GM12874 (cell line): ENCODE measurements around the gene ARL5C.

ENCODE experiments used
- TF ChIP-seq, protein P1 (sequence below): IDR thresholded peaks from 2 replicates; pipeline ENCODE4 v1.5.1; 2011; ENCODE audit warnings: low read depth, mild to moderate bottlenecking, control low read depth, low read length, moderate library complexity; ENCODE audit not compliant: insufficient read depth

ARL5C gene

DNA sequence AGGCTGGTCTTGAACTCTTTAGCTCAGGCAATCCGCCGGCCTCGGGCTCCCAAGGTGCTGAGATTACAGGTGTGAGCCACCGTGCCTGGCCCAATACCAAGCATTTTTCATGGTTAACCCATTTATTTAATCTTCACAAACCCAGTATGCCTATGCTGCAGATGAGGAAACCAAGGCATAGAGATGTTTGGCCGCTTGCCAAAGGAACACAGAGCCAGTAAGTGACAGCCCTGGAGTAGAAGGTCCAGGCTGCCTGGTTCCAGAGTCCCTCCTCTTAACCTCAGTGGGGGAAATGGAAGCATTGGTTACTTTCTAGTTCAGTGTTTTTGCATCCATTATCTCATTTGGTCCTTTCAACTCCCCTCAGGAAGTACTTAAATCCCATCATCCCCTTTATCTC, 15.3 kb upstream of the ARL5C start:
- TF ChIP-seq, protein P1, sequence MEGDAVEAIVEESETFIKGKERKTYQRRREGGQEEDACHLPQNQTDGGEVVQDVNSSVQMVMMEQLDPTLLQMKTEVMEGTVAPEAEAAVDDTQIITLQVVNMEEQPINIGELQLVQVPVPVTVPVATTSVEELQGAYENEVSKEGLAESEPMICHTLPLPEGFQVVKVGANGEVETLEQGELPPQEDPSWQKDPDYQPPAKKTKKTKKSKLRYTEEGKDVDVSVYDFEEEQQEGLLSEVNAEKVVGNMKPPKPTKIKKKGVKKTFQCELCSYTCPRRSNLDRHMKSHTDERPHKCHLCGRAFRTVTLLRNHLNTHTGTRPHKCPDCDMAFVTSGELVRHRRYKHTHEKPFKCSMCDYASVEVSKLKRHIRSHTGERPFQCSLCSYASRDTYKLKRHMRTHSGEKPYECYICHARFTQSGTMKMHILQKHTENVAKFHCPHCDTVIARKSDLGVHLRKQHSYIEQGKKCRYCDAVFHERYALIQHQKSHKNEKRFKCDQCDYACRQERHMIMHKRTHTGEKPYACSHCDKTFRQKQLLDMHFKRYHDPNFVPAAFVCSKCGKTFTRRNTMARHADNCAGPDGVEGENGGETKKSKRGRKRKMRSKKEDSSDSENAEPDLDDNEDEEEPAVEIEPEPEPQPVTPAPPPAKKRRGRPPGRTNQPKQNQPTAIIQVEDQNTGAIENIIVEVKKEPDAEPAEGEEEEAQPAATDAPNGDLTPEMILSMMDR, result no peak

DNA sequence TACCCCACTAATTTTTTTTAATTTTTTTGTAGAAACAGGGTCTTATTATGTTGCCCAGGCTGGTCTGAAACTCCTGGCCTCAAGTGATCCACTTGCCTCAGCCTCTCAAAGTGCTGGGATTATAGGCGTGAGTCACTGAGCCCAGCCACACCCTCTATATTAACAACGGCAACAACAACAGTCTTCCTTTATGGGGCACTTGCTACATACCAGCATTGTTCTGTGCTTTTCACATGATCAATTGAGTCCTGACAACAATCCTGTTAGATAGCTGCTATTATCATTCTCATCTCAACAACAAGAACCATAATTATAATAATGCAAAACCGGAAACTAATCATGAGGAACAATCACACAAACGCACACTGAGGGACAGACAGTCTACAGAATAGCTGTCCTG, 12.6 kb upstream of the ARL5C start:
- TF ChIP-seq, protein P1, result no peak

DNA sequence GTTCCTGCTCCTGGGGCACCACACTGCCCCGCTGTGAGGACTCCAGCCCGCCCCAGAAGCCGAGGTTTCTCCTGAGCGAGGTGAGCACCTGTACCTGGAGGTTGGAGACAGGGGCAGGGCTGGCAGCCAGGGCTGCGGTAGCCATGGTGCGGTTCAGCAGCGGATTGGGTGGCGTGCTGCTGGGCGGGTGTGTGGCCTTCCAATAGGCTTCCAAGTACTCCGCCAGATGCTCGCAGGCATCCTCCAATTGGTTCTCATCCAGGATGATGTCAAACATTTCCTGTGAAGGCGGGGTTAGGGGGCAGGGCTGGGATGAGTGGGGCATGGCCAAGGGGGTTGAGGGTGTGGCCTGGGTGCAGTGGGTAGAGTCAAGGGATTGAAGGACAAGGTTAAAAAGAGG, 11.3 kb upstream of the ARL5C start:
- TF ChIP-seq, protein P1, result no peak

DNA sequence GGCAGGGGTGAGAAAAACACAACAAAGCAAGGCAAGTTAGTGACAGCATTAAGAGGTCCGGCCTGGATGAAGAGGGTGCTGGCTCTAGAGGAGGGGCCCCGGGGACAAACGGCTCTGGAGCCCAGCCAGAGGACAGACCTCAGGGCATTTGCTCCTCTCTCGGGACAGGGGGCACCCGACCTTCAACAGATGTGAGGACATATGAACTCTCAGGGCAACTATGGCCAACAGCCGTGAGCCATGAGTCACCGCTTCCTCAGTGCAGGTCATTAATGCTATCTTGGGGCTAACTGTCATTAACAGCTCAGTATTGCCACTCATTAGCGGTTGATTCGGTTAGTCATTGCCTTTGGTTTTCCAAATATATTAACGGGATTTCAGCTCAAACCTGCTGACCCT, 9.7 kb upstream of the ARL5C start:
- TF ChIP-seq, protein P1, result no peak

DNA sequence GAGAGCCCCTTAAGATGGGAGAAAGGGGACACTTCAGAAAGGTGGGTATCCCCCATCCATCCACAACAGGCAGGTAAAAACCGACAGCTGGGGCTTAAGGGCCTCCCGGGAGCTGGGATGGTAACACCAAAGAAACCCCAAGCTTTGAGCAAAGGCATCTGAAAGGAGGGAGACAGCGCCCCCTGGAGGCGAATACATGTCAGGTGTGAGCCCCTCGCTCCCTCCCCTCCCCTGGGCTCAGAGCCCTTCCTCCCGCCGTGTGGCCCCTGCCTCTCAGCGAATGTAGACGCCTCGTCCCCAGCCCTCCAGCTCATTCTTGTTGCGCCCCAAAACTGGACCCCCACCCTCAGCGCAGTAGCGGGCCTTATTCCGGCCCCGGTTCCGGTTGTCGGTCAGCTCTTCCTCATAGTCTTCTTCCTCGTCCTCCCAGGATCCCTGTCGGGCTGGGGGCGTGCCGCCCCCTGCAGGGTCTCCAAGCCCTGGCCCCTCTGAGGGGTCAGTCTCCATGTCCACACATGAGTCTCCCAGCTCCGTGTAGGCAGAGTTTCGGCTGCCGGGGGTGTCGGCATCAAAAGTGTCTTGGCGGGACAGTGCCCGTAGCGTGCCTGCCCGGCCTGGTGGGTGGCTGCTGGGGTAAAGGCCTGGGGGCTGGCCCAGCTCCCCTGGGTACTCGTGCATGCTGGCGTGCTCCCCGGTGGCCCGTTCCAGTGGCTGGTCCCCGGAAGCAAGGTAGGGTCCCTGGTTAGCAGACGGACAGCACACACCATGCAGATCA, 9.1 kb upstream of the ARL5C start:
- TF ChIP-seq, protein P1, result peak; percentile 93

DNA sequence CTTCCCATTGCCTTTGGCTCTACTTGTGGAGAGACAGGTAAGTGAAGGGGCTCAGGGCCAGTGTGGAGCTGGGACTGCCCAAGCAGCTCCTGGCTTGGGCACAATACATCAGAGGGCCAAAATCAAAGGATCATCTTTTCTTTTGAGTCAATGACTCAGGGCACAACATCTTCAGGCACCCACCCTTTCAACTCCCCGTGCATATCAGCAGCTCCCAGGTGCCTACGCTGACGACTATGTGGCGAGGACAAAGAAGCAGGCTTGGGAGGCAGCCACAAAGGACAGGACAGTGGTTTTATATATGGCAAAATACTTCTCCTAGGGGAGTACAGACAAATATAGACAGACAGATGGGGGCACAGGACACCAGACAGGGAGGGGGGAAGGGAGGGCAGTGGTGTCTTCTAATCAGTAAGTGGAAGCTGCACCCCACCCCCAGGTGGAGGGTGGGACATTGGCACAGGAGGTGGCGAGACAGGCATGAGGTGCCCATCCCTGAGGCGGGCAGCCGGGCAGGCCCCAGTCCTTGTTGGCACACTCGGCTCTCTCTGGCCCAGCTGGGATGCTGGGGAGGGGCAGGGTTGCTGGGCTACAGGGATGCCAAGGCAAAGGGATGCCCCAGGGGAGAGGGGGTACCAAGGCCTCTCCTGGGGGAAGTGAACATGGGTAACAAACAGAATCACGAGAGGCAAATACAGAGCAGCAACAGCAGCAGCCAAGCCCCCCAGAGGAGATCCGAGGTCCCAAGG, 7.7 kb upstream of the ARL5C start:
- TF ChIP-seq, protein P1, result no peak

DNA sequence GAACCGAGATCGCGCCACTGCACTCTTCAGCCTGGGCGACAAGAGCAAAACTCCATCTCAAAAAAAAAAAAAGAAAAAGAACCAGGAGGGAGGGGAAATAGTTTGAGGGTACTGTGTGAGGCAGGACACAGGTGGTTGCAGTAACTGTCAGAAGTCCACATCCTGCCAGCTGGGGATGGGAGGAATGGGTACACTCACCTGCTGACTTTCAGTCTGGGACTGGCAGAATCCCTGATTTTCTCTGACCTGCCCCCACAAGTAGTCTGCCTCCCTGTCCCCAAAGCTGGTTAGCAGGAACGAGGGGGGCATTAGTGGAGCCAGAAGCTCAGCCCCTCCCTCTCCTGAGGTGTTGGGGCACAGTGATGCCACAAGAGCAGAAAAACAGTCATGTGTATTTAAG, 7.1 kb upstream of the ARL5C start:
- TF ChIP-seq, protein P1, result no peak
